Measurements from ENCODE around the gene APOL3. TPM values are rescaled to one million over a fixed set of nuclear protein-coding genes. Genes with fewer than 3 reads are reported as not detected.

Gene APOL3
- polyA plus RNA-seq, 1 of the 3 experiments (the other 2 are of a cell fraction) = 1.1 TPM

DNA sequence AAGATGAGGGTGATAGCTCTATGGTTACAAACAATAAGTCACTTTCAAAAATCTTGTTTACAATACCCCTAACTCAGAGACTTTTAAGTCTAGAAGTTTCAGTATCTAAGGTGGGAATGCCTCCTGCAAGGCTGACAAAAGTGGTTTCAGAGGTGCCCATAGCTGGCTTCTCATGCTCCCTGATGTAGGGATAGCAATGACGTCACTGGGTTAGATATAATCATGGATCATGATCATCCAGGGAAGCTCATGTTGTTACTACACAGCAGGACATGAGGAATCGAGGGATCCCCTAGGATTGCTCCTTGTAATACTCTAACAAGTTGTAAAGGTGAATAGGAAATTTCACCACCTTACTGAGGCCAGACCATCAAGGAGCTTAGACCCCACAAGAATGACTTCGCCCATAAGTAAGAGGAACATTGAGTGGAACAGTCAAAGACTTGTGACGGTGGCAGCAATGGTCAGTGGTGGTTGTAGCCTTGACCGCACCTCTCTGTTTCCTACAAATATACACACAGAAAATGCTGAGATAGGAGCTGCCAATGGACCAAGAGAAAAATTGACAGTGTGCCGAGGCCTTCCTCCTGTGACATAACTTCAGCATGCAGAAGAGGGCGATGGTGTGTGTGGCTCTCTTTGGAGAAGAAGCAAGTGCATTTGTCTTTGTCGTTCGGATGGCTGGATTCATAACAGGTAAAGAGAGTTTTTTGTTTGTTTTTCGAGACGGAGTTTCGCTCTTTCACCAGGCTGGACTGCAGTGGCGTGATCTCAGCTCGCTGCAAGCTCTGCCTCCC, 25.5 kb upstream of the APOL3 start:
- DNase-seq = no peak
- 83% methylated on average over 14 of the region's 14 CpGs for WGBS (ENCODE audit: low lambda C conversion rate)
- H3K9me3 ChIP-seq = no peaks in the 10 kb centered on the region
- no peak overlapping the region for H3K27ac ChIP-seq (ENCODE audit: low read depth in 2 of 2, low read length in 1 of 2)
- no peak overlapping the region for H3K4me2 ChIP-seq
- no peaks in the 10 kb centered on the region; the same call in 1 of the 2 replicates for H3K27me3 ChIP-seq (ENCODE audit: insufficient read depth)
- H3K4me3 ChIP-seq (ENCODE audit: low read depth in 2 of 2, low read length in 1 of 2) = no peak overlapping the region
- TF ChIP-seq NRF1 (IDR thresholded peaks at IDR 0.05; ENCODE audit: low read depth, low read length) = no peak
- TF ChIP-seq TCF12 (IDR thresholded peaks at IDR 0.05) = no peak
- TF ChIP-seq, protein P1, sequence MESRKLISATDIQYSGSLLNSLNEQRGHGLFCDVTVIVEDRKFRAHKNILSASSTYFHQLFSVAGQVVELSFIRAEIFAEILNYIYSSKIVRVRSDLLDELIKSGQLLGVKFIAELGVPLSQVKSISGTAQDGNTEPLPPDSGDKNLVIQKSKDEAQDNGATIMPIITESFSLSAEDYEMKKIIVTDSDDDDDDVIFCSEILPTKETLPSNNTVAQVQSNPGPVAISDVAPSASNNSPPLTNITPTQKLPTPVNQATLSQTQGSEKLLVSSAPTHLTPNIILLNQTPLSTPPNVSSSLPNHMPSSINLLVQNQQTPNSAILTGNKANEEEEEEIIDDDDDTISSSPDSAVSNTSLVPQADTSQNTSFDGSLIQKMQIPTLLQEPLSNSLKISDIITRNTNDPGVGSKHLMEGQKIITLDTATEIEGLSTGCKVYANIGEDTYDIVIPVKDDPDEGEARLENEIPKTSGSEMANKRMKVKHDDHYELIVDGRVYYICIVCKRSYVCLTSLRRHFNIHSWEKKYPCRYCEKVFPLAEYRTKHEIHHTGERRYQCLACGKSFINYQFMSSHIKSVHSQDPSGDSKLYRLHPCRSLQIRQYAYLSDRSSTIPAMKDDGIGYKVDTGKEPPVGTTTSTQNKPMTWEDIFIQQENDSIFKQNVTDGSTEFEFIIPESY (IDR thresholded peaks at IDR 0.05; ENCODE audit: borderline replicate concordance, low read depth) = no peak
- TF ChIP-seq RCOR1 (IDR thresholded peaks at IDR 0.05; ENCODE audit: low read length) = no peak
- no peak for TF ChIP-seq USF2 (IDR thresholded peaks at IDR 0.05; ENCODE audit: borderline replicate concordance, low read depth, low read length)
- no peak for TF ChIP-seq YY1 (IDR thresholded peaks at IDR 0.05; ENCODE audit: low read depth)
- TF ChIP-seq POLR2AphosphoS5 (IDR thresholded peaks at IDR 0.05; ENCODE audit: low read depth, low read length) = no peak
- TF ChIP-seq TAF1 (IDR thresholded peaks at IDR 0.05; ENCODE audit: borderline replicate concordance, low read depth, low read length) = no peak
- no peak for TF ChIP-seq MEF2A (IDR thresholded peaks at IDR 0.05; ENCODE audit: borderline replicate concordance, low read depth)
- TF ChIP-seq RAD21 (IDR thresholded peaks at IDR 0.05; ENCODE audit: low read length) = no peak
- no peak for TF ChIP-seq EP300 (IDR thresholded peaks at IDR 0.05; ENCODE audit: borderline replicate concordance in 1 of 2, low read depth in 1 of 2, low read length in 1 of 2)
- TF ChIP-seq MAX (IDR thresholded peaks at IDR 0.05; ENCODE audit: low read depth) = no peak
- no peak for TF ChIP-seq FOSL2 (IDR thresholded peaks at IDR 0.05; ENCODE audit: borderline replicate concordance, low read depth)
- TF ChIP-seq, protein P2, sequence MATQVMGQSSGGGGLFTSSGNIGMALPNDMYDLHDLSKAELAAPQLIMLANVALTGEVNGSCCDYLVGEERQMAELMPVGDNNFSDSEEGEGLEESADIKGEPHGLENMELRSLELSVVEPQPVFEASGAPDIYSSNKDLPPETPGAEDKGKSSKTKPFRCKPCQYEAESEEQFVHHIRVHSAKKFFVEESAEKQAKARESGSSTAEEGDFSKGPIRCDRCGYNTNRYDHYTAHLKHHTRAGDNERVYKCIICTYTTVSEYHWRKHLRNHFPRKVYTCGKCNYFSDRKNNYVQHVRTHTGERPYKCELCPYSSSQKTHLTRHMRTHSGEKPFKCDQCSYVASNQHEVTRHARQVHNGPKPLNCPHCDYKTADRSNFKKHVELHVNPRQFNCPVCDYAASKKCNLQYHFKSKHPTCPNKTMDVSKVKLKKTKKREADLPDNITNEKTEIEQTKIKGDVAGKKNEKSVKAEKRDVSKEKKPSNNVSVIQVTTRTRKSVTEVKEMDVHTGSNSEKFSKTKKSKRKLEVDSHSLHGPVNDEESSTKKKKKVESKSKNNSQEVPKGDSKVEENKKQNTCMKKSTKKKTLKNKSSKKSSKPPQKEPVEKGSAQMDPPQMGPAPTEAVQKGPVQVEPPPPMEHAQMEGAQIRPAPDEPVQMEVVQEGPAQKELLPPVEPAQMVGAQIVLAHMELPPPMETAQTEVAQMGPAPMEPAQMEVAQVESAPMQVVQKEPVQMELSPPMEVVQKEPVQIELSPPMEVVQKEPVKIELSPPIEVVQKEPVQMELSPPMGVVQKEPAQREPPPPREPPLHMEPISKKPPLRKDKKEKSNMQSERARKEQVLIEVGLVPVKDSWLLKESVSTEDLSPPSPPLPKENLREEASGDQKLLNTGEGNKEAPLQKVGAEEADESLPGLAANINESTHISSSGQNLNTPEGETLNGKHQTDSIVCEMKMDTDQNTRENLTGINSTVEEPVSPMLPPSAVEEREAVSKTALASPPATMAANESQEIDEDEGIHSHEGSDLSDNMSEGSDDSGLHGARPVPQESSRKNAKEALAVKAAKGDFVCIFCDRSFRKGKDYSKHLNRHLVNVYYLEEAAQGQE (IDR thresholded peaks at IDR 0.05; ENCODE audit: low read depth, low read length) = no peak
- H4K20me1 ChIP-seq (ENCODE audit: insufficient read depth) = no peaks in the 10 kb centered on the region
- peaks cover 0 to 3% of the 10 kb centered on the region in 2 experiments; a peak in 1 of 4 replicates for H3K4me1 ChIP-seq (ENCODE audit: control insufficient read depth in 1 of 2, insufficient read depth in 2 of 2, low read depth in 1 of 2, low read length in 1 of 2)
- no peak overlapping the region for H2AFZ ChIP-seq (ENCODE audit: low read depth)
- CTCF ChIA-PET = interaction anchor here (0.9 to 2.4 kb wide), 7 partner anchors 10 to 116 kb away, joined by 3 to 9 read pairs (median 3); partner anchors contain the start of genes APOL1 and APOL2
- H3F3A ChIP-seq (replicated peaks; ENCODE audit: insufficient read depth) = no peaks in the 10 kb centered on the region
- no peaks in the 10 kb centered on the region for H3K9me2 ChIP-seq
- H3K79me2 ChIP-seq (ENCODE audit: insufficient read depth) = no peaks in the 10 kb centered on the region
- no peak overlapping the region for H3K9ac ChIP-seq
- POLR2A ChIA-PET = no interaction called here
- no peaks in the 10 kb centered on the region for H3K36me3 ChIP-seq (replicated peaks in 1 of 2; ENCODE audit: control insufficient read depth in 1 of 2, insufficient read depth in 2 of 2, low read length in 1 of 2)

All from SK-N-SH (cell line).